ENCODE data around the gene ATXN2. TPM values are rescaled to one million over a fixed set of nuclear protein-coding genes. Genes with fewer than 3 reads are reported as not detected.
"Not testable (repeated sequence)": the region's sequence is repeated elsewhere in the genome, so short reads cannot be mapped to it uniquely, and the experiment has no call there.

The ATXN2 gene
- total RNA-seq, 1 experiment from 2014 or later: 72.9 TPM

- no peak overlapping the region for H3T11ph ChIP-seq (ENCODE audit: low read length)
- Mint-ChIP-seq H3K27me3 (ENCODE audit: low read depth) (no peaks in the 10 kb centered on the region), H3K36me3 (ENCODE audit: insufficient read depth in 1 of 3, low read depth in 3 of 3) (peaks cover 4 to 9% (median 4%) of the 10 kb centered on the region in 3 experiments; a peak in 6 of 7 replicates), H3K27ac (no peak overlapping the region), H3K4me3 (no peak overlapping the region), H3K4me1 (peaks cover 0 to 3% of the 10 kb centered on the region in 2 experiments; a peak in 1 of 4 replicates), H3K9me3 (no peaks in the 10 kb centered on the region)
- H2BK20ac ChIP-seq (ENCODE audit: low read depth, low read length, poor library complexity, severe bottlenecking): no peak overlapping the region
- H3K23ac ChIP-seq (ENCODE audit: insufficient read length, low read depth, low read length): no peak overlapping the region
- H3K4ac ChIP-seq (ENCODE audit: low read depth, low read length): no peak overlapping the region
- no peak overlapping the region for H3K9ac ChIP-seq (ENCODE audit: extremely low read depth, insufficient read length, low read length)
- no peak overlapping the region for H4K8ac ChIP-seq (replicated peaks; ENCODE audit: insufficient read length, low read depth, low read length)
- no peak for DNase-seq
- H4K5ac ChIP-seq (ENCODE audit: insufficient read length, low read depth, low read length): no peak overlapping the region
- no CpG with 5 or more reads among the region's 4 CpGs for WGBS (ENCODE audit: extremely low coverage, insufficient read length, low lambda C conversion rate)
- no peaks in the 10 kb centered on the region for H3K9me3 ChIP-seq (ENCODE audit: control insufficient read depth, low read depth, low read length)
- H2BK15ac ChIP-seq (ENCODE audit: low read depth, low read length): no peak overlapping the region
- no peak overlapping the region for H3K56ac ChIP-seq (ENCODE audit: insufficient read length, low read depth, low read length)
- no peaks in the 10 kb centered on the region for H4K20me1 ChIP-seq (ENCODE audit: control insufficient read depth, insufficient read depth, insufficient read length)
- H3K27me3 ChIP-seq (ENCODE audit: insufficient read depth, low read length): no peaks in the 10 kb centered on the region
- no peak for TF ChIP-seq CTCF (conservative IDR thresholded peaks at IDR 0.05)
- H3K4me2 ChIP-seq (ENCODE audit: insufficient read depth, insufficient read length, low read length): no peak overlapping the region
- no peak overlapping the region for H3K14ac ChIP-seq (ENCODE audit: insufficient read depth, low read length)
- H4K91ac ChIP-seq (ENCODE audit: insufficient read length, low read depth, low read length): no peak overlapping the region
- no peak overlapping the region for H2BK5ac ChIP-seq (ENCODE audit: insufficient read length, low read length)
- H2BK12ac ChIP-seq (ENCODE audit: insufficient read length, low read depth, low read length): no peak overlapping the region
- no peaks in the 10 kb centered on the region for H3K4me1 ChIP-seq (ENCODE audit: insufficient read depth, low read length)
- H2BK120ac ChIP-seq (ENCODE audit: low read depth, low read length, poor library complexity, severe bottlenecking): no peak overlapping the region
- no peak overlapping the region for H2AK5ac ChIP-seq (ENCODE audit: insufficient read length, low read length)
- no peak overlapping the region for H3K18ac ChIP-seq (ENCODE audit: insufficient read length, low read depth, low read length)
- peaks cover 28% of the 10 kb centered on the region; the same call in 1 of the 2 replicates for H3K79me2 ChIP-seq (ENCODE audit: insufficient read depth, low read length)
- H3K79me1 ChIP-seq (ENCODE audit: insufficient read depth, low read depth, low read length, poor library complexity, severe bottlenecking): peaks cover 14% of the 10 kb centered on the region
- H3K27ac ChIP-seq (ENCODE audit: insufficient read length, low read depth, low read length): no peak overlapping the region
- no peaks in the 10 kb centered on the region for H3K23me2 ChIP-seq (ENCODE audit: insufficient read length, low read depth, low read length, poor library complexity, severe bottlenecking)
- no peak overlapping the region for H2AFZ ChIP-seq (ENCODE audit: low read length)
Observed at GRCh38 chr12:111584959-111585358, 14.2 kb downstream of the ATXN2 start.

DNA sequence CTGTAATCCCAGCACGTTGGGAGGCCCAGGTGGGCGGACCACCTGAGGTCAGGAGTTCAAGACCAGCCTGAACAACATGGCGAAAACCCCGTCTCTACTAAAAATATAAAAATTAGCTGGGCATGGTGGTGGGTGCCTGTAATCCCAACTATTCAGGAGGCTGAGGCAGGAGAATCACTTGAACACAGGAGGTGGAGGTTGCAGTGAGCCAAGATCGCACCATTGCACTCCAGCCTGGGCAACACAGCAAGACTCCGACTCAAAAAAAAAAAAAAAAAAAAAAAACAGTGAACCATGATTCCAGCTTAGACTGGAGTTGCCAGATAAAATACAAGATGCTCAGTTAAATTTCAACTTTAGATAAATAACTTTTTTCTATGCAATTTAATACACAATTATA, 15.6 kb downstream of the ATXN2 start:
- H3K4me2 ChIP-seq (ENCODE audit: insufficient read depth, insufficient read length, low read length); H4K20me1 ChIP-seq (ENCODE audit: control insufficient read depth, insufficient read depth, insufficient read length); H3K4me3 Mint-ChIP-seq; H2AFZ ChIP-seq (ENCODE audit: low read length); H3K9me3 Mint-ChIP-seq; H3K9ac ChIP-seq (ENCODE audit: extremely low read depth, insufficient read length, low read length); H4K91ac ChIP-seq (ENCODE audit: insufficient read length, low read depth, low read length); H3K56ac ChIP-seq (ENCODE audit: insufficient read length, low read depth, low read length); H2BK20ac ChIP-seq (ENCODE audit: low read depth, low read length, poor library complexity, severe bottlenecking); H3K27ac ChIP-seq (ENCODE audit: insufficient read length, low read depth, low read length); H2BK15ac ChIP-seq (ENCODE audit: low read depth, low read length); DNase-seq; H3T11ph ChIP-seq (ENCODE audit: low read length); H2AK5ac ChIP-seq (ENCODE audit: insufficient read length, low read length); H3K9me3 ChIP-seq (ENCODE audit: control insufficient read depth, low read depth, low read length); H3K23ac ChIP-seq (ENCODE audit: insufficient read length, low read depth, low read length); H3K18ac ChIP-seq (ENCODE audit: insufficient read length, low read depth, low read length); H3K27me3 Mint-ChIP-seq (ENCODE audit: low read depth); H3K4me1 ChIP-seq (ENCODE audit: insufficient read depth, low read length); H3K23me2 ChIP-seq (ENCODE audit: insufficient read length, low read depth, low read length, poor library complexity, severe bottlenecking); H2BK12ac ChIP-seq (ENCODE audit: insufficient read length, low read depth, low read length); H2BK120ac ChIP-seq (ENCODE audit: low read depth, low read length, poor library complexity, severe bottlenecking); H3K14ac ChIP-seq (ENCODE audit: insufficient read depth, low read length); H2BK5ac ChIP-seq (ENCODE audit: insufficient read length, low read length); H4K5ac ChIP-seq (ENCODE audit: insufficient read length, low read depth, low read length); H3K4me1 Mint-ChIP-seq; H4K8ac ChIP-seq (replicated peaks; ENCODE audit: insufficient read length, low read depth, low read length); H3K27ac Mint-ChIP-seq; H3K27me3 ChIP-seq (ENCODE audit: insufficient read depth, low read length); H3K4ac ChIP-seq (ENCODE audit: low read depth, low read length): not testable (repeated sequence)
- WGBS (ENCODE audit: extremely low coverage, insufficient read length, low lambda C conversion rate): no CpG with 5 or more reads among the region's 6 CpGs
- H3K36me3 Mint-ChIP-seq (ENCODE audit: insufficient read depth in 1 of 3, low read depth in 3 of 3): peaks cover 4 to 14% (median 6%) of the 10 kb centered on the region in 3 experiments; a peak in 6 of 7 replicates
- H3K79me1 ChIP-seq (ENCODE audit: insufficient read depth, low read depth, low read length, poor library complexity, severe bottlenecking): peaks cover 14% of the 10 kb centered on the region
- peaks cover 28% of the 10 kb centered on the region; the same call in 1 of the 2 replicates for H3K79me2 ChIP-seq (ENCODE audit: insufficient read depth, low read length)

Measured in H9 (cell line).